HEK293 (cell line): ENCODE results near the gene SH3YL1.

ENCODE experiments used
- CTCF ChIA-PET: fragments of 350-600 bp; formaldehyde crosslinking; extraction: SDS; loops from one replicate; lab custom pipeline; 2021; ENCODE audit warnings: antibody characterized with exemption; lab: Yijun Ruan, JAX
- POLR2A ChIA-PET: fragments of 300-600 bp; formaldehyde crosslinking; extraction: SDS; loops from one replicate; lab custom pipeline; 2020; ENCODE audit warnings: antibody characterized with exemption, inconsistent platforms; lab: Yijun Ruan, JAX
- H3K27ac ChIP-seq: fragments of 200-500 bp; sonication (Bioruptor generic); 2 replicates; pipeline ENCODE4 v1.5.1; 2014; ENCODE audit warnings: low read depth, low read length, control low read depth, inconsistent platforms; ENCODE audit errors: extremely low read depth
- H3K36me3 ChIP-seq, 2 experiments: fragments of 200-500 bp in 1 of 2; sonication (Bioruptor generic) in 1 of 2; 1 replicate in 1 of 2; 2 replicates in 1 of 2; pipeline ENCODE4 v1.5.1; 2014 to 2017; ENCODE audit warnings: inconsistent platforms in 2 of 2, low read length in 2 of 2; ENCODE audit not compliant: control insufficient read depth in 2 of 2, insufficient read depth in 1 of 2
- H3K4me1 ChIP-seq: fragments of 200-500 bp; sonication (Bioruptor generic); 2 replicates; pipeline ENCODE4 v1.5.1; 2014; ENCODE audit warnings: mild to moderate bottlenecking, low read length, inconsistent platforms; ENCODE audit not compliant: control insufficient read depth, insufficient read depth
- H3K4me3 ChIP-seq: 2 replicates; pipeline ENCODE4 v1.5.1; 2011; ENCODE audit warnings: low read depth, mild to moderate bottlenecking, control low read depth, low read length, moderate library complexity
- H3K9me3 ChIP-seq: fragments of 200-500 bp; sonication (Bioruptor generic); 2 replicates; pipeline ENCODE4 v1.5.1; 2014; ENCODE audit warnings: low read depth, low read length, inconsistent platforms; ENCODE audit not compliant: control insufficient read depth, insufficient read depth
- EGR2 ChIP-seq: fragments of 450-650 bp; formaldehyde crosslinking; IDR thresholded peaks from 2 replicates; pipeline ENCODE4 v1.5.1; 2016; ENCODE audit warnings: low read depth, missing biosample characterization, missing genetic modification characterization
- KLF9 ChIP-seq: fragments of 450-650 bp; formaldehyde crosslinking; IDR thresholded peaks from 2 replicates; pipeline ENCODE4 v1.5.1; 2016; ENCODE audit warnings: missing biosample characterization, missing genetic modification characterization, low read depth
- MZF1 ChIP-seq: fragments of 450-650 bp; formaldehyde crosslinking; IDR thresholded peaks from 2 replicates; pipeline ENCODE4 v1.5.1; 2017; ENCODE audit warnings: missing biosample characterization, missing genetic modification characterization, borderline replicate concordance
- RBAK ChIP-seq: fragments of 450-650 bp; formaldehyde crosslinking; IDR thresholded peaks from 2 replicates; pipeline ENCODE4 v1.5.1; 2016; ENCODE audit warnings: missing biosample characterization, missing genetic modification characterization
- SCRT1 ChIP-seq: fragments of 450-650 bp; formaldehyde crosslinking; IDR thresholded peaks from 2 replicates; pipeline ENCODE4 v1.5.1; 2016; ENCODE audit warnings: missing biosample characterization, missing genetic modification characterization, borderline replicate concordance
- SP2 ChIP-seq: fragments of 450-650 bp; formaldehyde crosslinking; IDR thresholded peaks from 2 replicates; pipeline ENCODE4 v1.5.1; 2016; ENCODE audit warnings: missing biosample characterization, missing genetic modification characterization
- SP3 ChIP-seq: fragments of 450-650 bp; formaldehyde crosslinking; IDR thresholded peaks from 2 replicates; pipeline ENCODE4 v1.5.1; 2016; ENCODE audit warnings: missing biosample characterization, missing genetic modification characterization
- SP7 ChIP-seq: fragments of 450-650 bp; formaldehyde crosslinking; IDR thresholded peaks from 2 replicates; pipeline ENCODE4 v1.5.1; 2016; ENCODE audit warnings: missing biosample characterization, missing genetic modification characterization
- ZFP3 ChIP-seq: fragments of 450-650 bp; formaldehyde crosslinking; IDR thresholded peaks from 2 replicates; pipeline ENCODE4 v1.5.1; 2016; ENCODE audit warnings: low read depth, missing biosample characterization, missing genetic modification characterization
- ZNF138 ChIP-seq: fragments of 450-650 bp; formaldehyde crosslinking; IDR thresholded peaks from 2 replicates; pipeline ENCODE4 v1.5.1; 2016; ENCODE audit warnings: missing biosample characterization, missing genetic modification characterization, borderline replicate concordance
- ZNF37A ChIP-seq: fragments of 450-650 bp; IDR thresholded peaks from 2 replicates; pipeline ENCODE4 v1.5.1; 2018; ENCODE audit warnings: missing biosample characterization, missing genetic modification characterization
- ZNF391 ChIP-seq: fragments of 450-650 bp; formaldehyde crosslinking; IDR thresholded peaks from 2 replicates; pipeline ENCODE4 v1.5.1; 2016; ENCODE audit warnings: low read depth, missing biosample characterization, missing genetic modification characterization, borderline replicate concordance
- ZNF433 ChIP-seq: fragments of 450-650 bp; formaldehyde crosslinking; IDR thresholded peaks from 2 replicates; pipeline ENCODE4 v1.5.1; 2016; ENCODE audit warnings: missing biosample characterization, missing genetic modification characterization, low read depth
- ZNF544 ChIP-seq: fragments of 450-650 bp; formaldehyde crosslinking; IDR thresholded peaks from 2 replicates; pipeline ENCODE4 v1.5.0; 2017; ENCODE audit warnings: missing biosample characterization, missing genetic modification characterization
- ZNF585B ChIP-seq: fragments of 450-650 bp; formaldehyde crosslinking; IDR thresholded peaks from 2 replicates; pipeline ENCODE4 v1.5.1; 2016; ENCODE audit warnings: missing biosample characterization, missing genetic modification characterization
- ZNF624 ChIP-seq: fragments of 450-650 bp; formaldehyde crosslinking; IDR thresholded peaks from 2 replicates; pipeline ENCODE4 v1.5.1; 2017; ENCODE audit warnings: missing biosample characterization, missing genetic modification characterization
- ZNF692 ChIP-seq: fragments of 450-650 bp; formaldehyde crosslinking; IDR thresholded peaks from 2 replicates; pipeline ENCODE4 v1.5.1; 2016; ENCODE audit warnings: missing biosample characterization, missing genetic modification characterization
- ZSCAN23 ChIP-seq: fragments of 450-650 bp; formaldehyde crosslinking; IDR thresholded peaks from 2 replicates; pipeline ENCODE4 v1.5.1; 2016; ENCODE audit warnings: missing biosample characterization, missing genetic modification characterization
- TF ChIP-seq, protein P1 (sequence below): fragments of 450-650 bp; IDR thresholded peaks from 2 replicates; pipeline ENCODE4 v1.5.1; 2018; ENCODE audit warnings: missing biosample characterization, missing genetic modification characterization
- TF ChIP-seq, protein P2 (sequence below): fragments of 450-650 bp; formaldehyde crosslinking; conservative IDR thresholded peaks from 2 replicates; pipeline ENCODE4 v1.5.1; 2016; ENCODE audit warnings: low read depth, missing biosample characterization, missing genetic modification characterization

Gene SH3YL1

GRCh38 chr2:282371-283263, 18.8 kb upstream of the SH3YL1 start:
- Histone ChIP-seq H3K4me1 (no peaks in the 10 kb centered on the region), H3K36me3 (peaks cover 1 to 52% of the 10 kb centered on the region in 2 experiments; a peak in 2 of 3 replicates), H3K9me3 (no peaks in the 10 kb centered on the region), H3K27ac (no peak overlapping the region), H3K4me3 (no peak overlapping the region)
- POLR2A ChIA-PET, result interaction anchor here (1.1 kb wide), 1 partner anchor 44 kb away, joined by 4 read pairs; no protein-coding TSS in a partner anchor
- TF ChIP-seq, protein P1, sequence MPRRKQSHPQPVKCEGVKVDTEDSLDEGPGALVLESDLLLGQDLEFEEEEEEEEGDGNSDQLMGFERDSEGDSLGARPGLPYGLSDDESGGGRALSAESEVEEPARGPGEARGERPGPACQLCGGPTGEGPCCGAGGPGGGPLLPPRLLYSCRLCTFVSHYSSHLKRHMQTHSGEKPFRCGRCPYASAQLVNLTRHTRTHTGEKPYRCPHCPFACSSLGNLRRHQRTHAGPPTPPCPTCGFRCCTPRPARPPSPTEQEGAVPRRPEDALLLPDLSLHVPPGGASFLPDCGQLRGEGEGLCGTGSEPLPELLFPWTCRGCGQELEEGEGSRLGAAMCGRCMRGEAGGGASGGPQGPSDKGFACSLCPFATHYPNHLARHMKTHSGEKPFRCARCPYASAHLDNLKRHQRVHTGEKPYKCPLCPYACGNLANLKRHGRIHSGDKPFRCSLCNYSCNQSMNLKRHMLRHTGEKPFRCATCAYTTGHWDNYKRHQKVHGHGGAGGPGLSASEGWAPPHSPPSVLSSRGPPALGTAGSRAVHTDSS (tag by site-specific recombination), result no peak
- TF ChIP-seq KLF9 (tag by site-specific recombination) (no peak), MZF1 (no peak), SP7 (no peak)
- CTCF ChIA-PET, result no interaction called here

DNA sequence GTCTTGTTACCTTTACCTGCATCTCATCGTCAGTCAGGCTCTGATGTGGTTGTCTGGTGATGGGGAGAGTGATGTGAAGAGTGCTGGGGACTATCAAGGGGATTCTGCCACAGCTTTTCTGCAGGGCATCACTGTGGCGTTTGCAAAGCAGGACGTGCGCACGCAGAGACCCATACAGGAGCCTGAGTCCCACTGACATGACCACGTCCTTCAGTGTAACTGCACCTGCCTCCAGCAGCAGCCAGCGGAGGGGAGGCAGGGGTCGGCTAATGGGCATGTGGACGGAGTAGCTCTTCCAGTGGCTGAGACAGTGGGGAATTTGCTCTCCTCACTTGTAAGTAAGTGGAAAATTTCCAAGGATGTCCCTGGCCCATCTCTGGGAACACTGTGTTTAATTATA, 17.5 kb upstream of the SH3YL1 start:
- Histone ChIP-seq H3K9me3 (no peaks in the 10 kb centered on the region), H3K4me3 (no peak overlapping the region), H3K36me3 (peaks cover 7 to 65% of the 10 kb centered on the region in 2 experiments; a peak in 2 of 3 replicates), H3K4me1 (no peaks in the 10 kb centered on the region), H3K27ac (no peak overlapping the region)
- ChIA-PET POLR2A (no interaction called here), CTCF (no interaction called here)
- TF ChIP-seq EGR2 (tag by site-specific recombination), result no peak
- TF ChIP-seq ZNF692 (tag by site-specific recombination), result no peak
- no peak for TF ChIP-seq SCRT1 (tag by site-specific recombination)
- no peak for TF ChIP-seq SP3 (tag by site-specific recombination)

GRCh38 chr2:280650-281110, 16.8 kb upstream of the SH3YL1 start:
- ChIA-PET CTCF (interaction anchor here (0.5 kb wide), 1 partner anchor 139 kb away, joined by 3 read pairs; no protein-coding TSS in a partner anchor), POLR2A (no interaction called here)
- TF ChIP-seq ZNF37A (tag by site-specific recombination) (no peak), SP2 (no peak), RBAK (tag by site-specific recombination) (no peak), ZFP3 (tag by site-specific recombination) (no peak), ZNF624 (tag by site-specific recombination) (no peak), SCRT1 (tag by site-specific recombination) (no peak), ZNF433 (tag by site-specific recombination) (no peak), ZNF544 (tag by site-specific recombination) (no peak), ZNF391 (tag by site-specific recombination) (no peak), ZNF585B (no peak), ZSCAN23 (tag by site-specific recombination) (no peak), ZNF138 (tag by site-specific recombination) (no peak)
- TF ChIP-seq, protein P1 (tag by site-specific recombination), result no peak
- TF ChIP-seq, protein P2, sequence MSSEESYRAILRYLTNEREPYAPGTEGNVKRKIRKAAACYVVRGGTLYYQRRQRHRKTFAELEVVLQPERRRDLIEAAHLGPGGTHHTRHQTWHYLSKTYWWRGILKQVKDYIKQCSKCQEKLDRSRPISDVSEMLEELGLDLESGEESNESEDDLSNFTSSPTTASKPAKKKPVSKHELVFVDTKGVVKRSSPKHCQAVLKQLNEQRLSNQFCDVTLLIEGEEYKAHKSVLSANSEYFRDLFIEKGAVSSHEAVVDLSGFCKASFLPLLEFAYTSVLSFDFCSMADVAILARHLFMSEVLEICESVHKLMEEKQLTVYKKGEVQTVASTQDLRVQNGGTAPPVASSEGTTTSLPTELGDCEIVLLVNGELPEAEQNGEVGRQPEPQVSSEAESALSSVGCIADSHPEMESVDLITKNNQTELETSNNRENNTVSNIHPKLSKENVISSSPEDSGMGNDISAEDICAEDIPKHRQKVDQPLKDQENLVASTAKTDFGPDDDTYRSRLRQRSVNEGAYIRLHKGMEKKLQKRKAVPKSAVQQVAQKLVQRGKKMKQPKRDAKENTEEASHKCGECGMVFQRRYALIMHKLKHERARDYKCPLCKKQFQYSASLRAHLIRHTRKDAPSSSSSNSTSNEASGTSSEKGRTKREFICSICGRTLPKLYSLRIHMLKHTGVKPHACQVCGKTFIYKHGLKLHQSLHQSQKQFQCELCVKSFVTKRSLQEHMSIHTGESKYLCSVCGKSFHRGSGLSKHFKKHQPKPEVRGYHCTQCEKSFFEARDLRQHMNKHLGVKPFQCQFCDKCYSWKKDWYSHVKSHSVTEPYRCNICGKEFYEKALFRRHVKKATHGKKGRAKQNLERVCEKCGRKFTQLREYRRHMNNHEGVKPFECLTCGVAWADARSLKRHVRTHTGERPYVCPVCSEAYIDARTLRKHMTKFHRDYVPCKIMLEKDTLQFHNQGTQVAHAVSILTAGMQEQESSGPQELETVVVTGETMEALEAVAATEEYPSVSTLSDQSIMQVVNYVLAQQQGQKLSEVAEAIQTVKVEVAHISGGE (tag by site-specific recombination), result no peak

More at GRCh38 chr2:280650-281110, 16.8 kb upstream of the SH3YL1 start:
- peaks cover 7 to 72% of the 10 kb centered on the region in 2 experiments; a peak in 2 of 3 replicates for H3K36me3 ChIP-seq
- H3K27ac ChIP-seq, result no peak overlapping the region
- H3K4me1 ChIP-seq, result no peaks in the 10 kb centered on the region
- no peak overlapping the region for H3K4me3 ChIP-seq
- H3K9me3 ChIP-seq, result no peaks in the 10 kb centered on the region
